Lung (tissue), 12 donors: ENCODE results near the gene FBLN1. TPM values are rescaled to one million over a fixed set of nuclear protein-coding genes. Genes with fewer than 3 reads are reported as not detected.

Experiments used
- ATAC-seq: fragments of 200-7000 bp; cut with Tn5 transposase; one replicate; pipeline ENCODE4 v1.9.1; 2020; ENCODE audit warnings: moderate number of reproducible peaks; ENCODE audit not compliant: insufficient read depth, low FRiP score
- DNase-seq, 3 donors: peaks; one replicate each; pipeline ENCODE4 v3.0.0-alpha.2; 2013 to 2017
- H3K27ac ChIP-seq, 2 donors: one replicate each; pipeline ENCODE4 v1.5.1; 2013; ENCODE audit warnings: mild to moderate bottlenecking in 2 of 2, moderate library complexity in 2 of 2, control low read depth in 1 of 2, inconsistent platforms in 1 of 2, low read depth in 1 of 2, low read length in 1 of 2
- H3K27me3 ChIP-seq, 3 donors: one replicate each; pipeline ENCODE4 v1.5.1; 2013; ENCODE audit warnings: low read length in 2 of 3; ENCODE audit not compliant: control insufficient read depth in 3 of 3, insufficient read depth in 3 of 3
- H3K36me3 ChIP-seq, 4 donors: one replicate each; pipeline ENCODE4 v1.5.1; 2013; ENCODE audit warnings: low read length in 4 of 4, mild to moderate bottlenecking in 1 of 4, moderate library complexity in 1 of 4; ENCODE audit not compliant: control insufficient read depth in 4 of 4, insufficient read depth in 4 of 4
- H3K4me1 ChIP-seq, 5 donors: one replicate each; pipeline ENCODE4 v1.5.1; 2013; ENCODE audit warnings: low read length in 5 of 5, mild to moderate bottlenecking in 2 of 5, moderate library complexity in 1 of 5; ENCODE audit not compliant: control insufficient read depth in 5 of 5, insufficient read depth in 5 of 5
- H3K4me3 ChIP-seq: one replicate; pipeline ENCODE4 v1.5.1; 2013; ENCODE audit warnings: mild to moderate bottlenecking, control low read depth, moderate library complexity
- H3K9ac ChIP-seq, 2 donors: one replicate each; pipeline ENCODE4 v1.5.1; 2013; ENCODE audit warnings: low read length in 2 of 2, control low read depth in 1 of 2; ENCODE audit not compliant: insufficient read depth in 1 of 2
- H3K9me3 ChIP-seq, 4 donors: one replicate each; pipeline ENCODE4 v1.5.1; 2013; ENCODE audit warnings: low read length in 3 of 4, mild to moderate bottlenecking in 1 of 4, moderate library complexity in 1 of 4; ENCODE audit not compliant: control insufficient read depth in 4 of 4, insufficient read depth in 3 of 4
- CTCF ChIP-seq: IDR thresholded peaks from 2 replicates; pipeline ENCODE4 v1.5.1; 2012; ENCODE audit warnings: mild to moderate bottlenecking; ENCODE audit errors: control extremely low read depth, extremely low read depth
- WGBS, 2 donors: extraction: QIAGEN DNeasy Blood & Tissue Kit; methylation state at CpG; one replicate each; pipeline ENCODE4 v1.1.7; 2013; 5-methylcytosine and 5-hydroxymethylcytosine counted together
- polyA plus RNA-seq, 2 donors: library from polyadenylated mRNA; stranded (reverse); fragments of 200-250 nt; gene quantifications; one replicate each; pipeline ENCODE4 v1.2.1, GENCODE V29; 2013
- total RNA-seq, 2 donors: library from RNA; depleted of rRNA in 1 of 2; stranded (reverse); fragments of >200 nt in 1 of 2; gene quantifications; one replicate each; pipeline ENCODE4 v1.2.1, GENCODE V29; 2014 to 2021
- donor health status: control.
- donor health status: control.
- donor health status: Bipolar disorder and iron deficiency.
- donor health status: healthy.
- donor health status: DM: yes; HTN: yes; CAD: no.

FBLN1 gene
- total and polyA plus RNA-seq, 4 donors = 82.7 to 357 (median 233) TPM

DNA sequence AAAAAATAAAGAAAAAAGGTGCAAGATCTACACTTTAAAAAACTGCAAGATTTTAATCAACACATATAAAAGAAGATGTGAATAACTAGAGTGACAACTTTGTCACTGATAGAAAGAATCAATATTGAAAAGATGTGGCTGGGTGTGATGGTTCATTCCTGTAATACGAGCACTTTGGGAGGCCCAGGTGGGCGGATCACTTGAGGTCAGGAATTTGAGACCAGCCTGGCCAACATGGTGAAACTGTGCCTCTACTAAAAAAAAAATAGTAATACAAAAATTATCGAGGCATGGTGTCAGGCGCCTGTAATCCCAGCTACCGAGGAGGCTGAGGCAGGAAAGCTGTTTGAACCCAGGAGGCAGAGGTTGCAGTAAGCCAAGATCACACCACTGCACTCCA is 21.0 kb upstream of the FBLN1 start:
- no peaks in the 10 kb centered on the region for H3K36me3 ChIP-seq
- no peak for TF ChIP-seq CTCF
- H3K4me3 ChIP-seq = no peak overlapping the region
- no peaks in the 10 kb centered on the region for H3K27me3 ChIP-seq
- ATAC-seq (no peak), DNase-seq (no peak)
- WGBS, 2 donors = 77 to 91% methylated on average over 5 of the region's 5 CpGs
- H3K9me3 ChIP-seq = peaks cover 0 to 8% (median 2%) of the 10 kb centered on the region in 4 donors
- H3K9ac ChIP-seq = no peak overlapping the region
- no peak overlapping the region for H3K27ac ChIP-seq
- peaks cover 0 to 3% (median 0%) of the 10 kb centered on the region in 5 donors for H3K4me1 ChIP-seq

DNA sequence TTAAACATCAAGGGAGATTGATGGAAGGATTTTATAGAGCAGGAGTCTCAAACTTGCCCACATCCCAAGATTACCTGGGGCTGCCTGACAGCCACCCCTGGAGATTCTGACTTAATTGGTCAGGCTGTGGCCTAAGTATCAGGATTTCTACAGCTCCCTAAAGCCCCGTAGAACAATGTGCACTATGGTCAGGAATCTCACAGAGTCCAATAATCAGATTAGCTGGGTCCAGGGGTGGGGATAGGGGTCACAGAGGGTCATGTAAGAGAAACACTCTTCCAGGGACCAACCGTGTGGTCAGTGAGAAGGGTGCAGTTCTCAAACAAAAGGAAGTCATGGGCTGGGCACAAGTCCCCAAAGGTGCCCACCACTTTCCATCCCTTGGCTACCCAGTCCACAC is 20.5 kb upstream of the FBLN1 start:
- Histone ChIP-seq H3K27ac (no peak overlapping the region), H3K36me3 (no peaks in the 10 kb centered on the region), H3K9me3 (peaks cover 0 to 8% (median 2%) of the 10 kb centered on the region in 4 donors), H3K4me1 (peaks cover 0 to 3% (median 0%) of the 10 kb centered on the region in 5 donors), H3K9ac (no peak overlapping the region), H3K4me3 (no peak overlapping the region), H3K27me3 (no peaks in the 10 kb centered on the region)
- DNase-seq (no peak), ATAC-seq (no peak)
- 61 to 62% methylated on average over 2 of the region's 2 CpGs for WGBS, 2 donors
- no peak for TF ChIP-seq CTCF

GRCh38 chr22:45483319-45483718 is 19.4 kb upstream of the FBLN1 start:
- Histone ChIP-seq H3K9me3 (peaks cover 0 to 8% (median 3%) of the 10 kb centered on the region in 4 donors), H3K9ac (no peak overlapping the region), H3K27me3 (no peaks in the 10 kb centered on the region), H3K4me3 (no peak overlapping the region), H3K4me1 (peaks cover 0 to 3% (median 0%) of the 10 kb centered on the region in 5 donors), H3K36me3 (no peaks in the 10 kb centered on the region), H3K27ac (no peak overlapping the region)
- 89 to 94% methylated on average over 2 of the region's 2 CpGs for WGBS, 2 donors
- DNase-seq (no peak), ATAC-seq (no peak)
- no peak for TF ChIP-seq CTCF

DNA sequence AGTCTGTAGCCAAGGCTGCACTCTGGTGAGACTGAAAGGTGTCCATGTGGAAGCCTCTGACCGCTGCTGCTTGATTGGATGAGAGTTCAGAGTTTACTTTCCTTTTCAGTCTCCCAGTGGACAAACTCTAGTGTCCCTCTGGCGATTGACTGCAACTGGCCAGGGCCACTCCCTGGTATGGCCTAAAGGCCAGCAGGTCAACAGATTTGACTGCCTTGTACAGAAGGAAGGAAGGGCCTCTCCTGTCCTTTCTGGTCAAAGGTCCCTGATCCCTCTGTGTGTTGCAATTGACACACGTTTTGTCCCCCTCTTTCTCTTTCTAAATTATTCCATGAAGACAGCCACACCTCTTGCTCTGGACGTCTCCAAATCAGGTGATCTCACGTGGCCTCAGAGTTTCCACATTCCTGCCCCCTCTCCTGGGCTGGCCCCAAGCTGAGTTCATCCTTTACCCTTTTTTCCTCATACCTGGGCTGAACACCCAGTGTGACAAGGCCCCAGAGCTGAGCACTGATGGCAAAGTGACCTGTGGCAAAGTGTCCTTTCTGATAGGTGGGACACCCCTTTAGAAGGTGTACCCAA is 18.7 kb upstream of the FBLN1 start:
- no peak for DNase-seq
- no peak overlapping the region for H3K27ac ChIP-seq
- no peaks in the 10 kb centered on the region for H3K27me3 ChIP-seq
- no peak for ATAC-seq
- peaks cover 0 to 3% (median 0%) of the 10 kb centered on the region in 5 donors for H3K4me1 ChIP-seq
- H3K36me3 ChIP-seq = no peaks in the 10 kb centered on the region
- peaks cover 0 to 8% (median 3%) of the 10 kb centered on the region in 4 donors for H3K9me3 ChIP-seq
- no peak overlapping the region for H3K4me3 ChIP-seq
- WGBS, 2 donors = 61 to 81% methylated on average over 5 of the region's 5 CpGs
- TF ChIP-seq CTCF = no peak
- H3K9ac ChIP-seq = no peak overlapping the region
